Spleen (tissue), 7 donors: ENCODE results near the gene TPK1.
A peak's percentile ranks its signal among the peaks of the same experiment; 100 is the strongest.

Experiments used
- CTCF ChIP-seq, 11 experiments: fragments of 200-600 bp in 7 of 11; fragments of 450-650 bp in 4 of 11; sonication (generic) in 4 of 11; IDR thresholded peaks in 8 of 11; conservative IDR thresholded peaks in 3 of 11; 1 replicate in 7 of 11; 2 replicates in 4 of 11; pipeline versions ENCODE4 v1.4.0 to v1.8.0; 2016 to 2021; ENCODE audit warnings: antibody characterized with exemption in 11 of 11, inconsistent platforms in 4 of 11, mild to moderate bottlenecking in 1 of 11
- POLR2A ChIP-seq, 3 donors: fragments of 450-650 bp; IDR thresholded peaks; one replicate each; pipeline ENCODE4 v1.5.1; 2017; ENCODE audit warnings: antibody characterized with exemption in 3 of 3, mild to moderate bottlenecking in 1 of 3
- donor health status: DM: no; HTN: no; CAD: no; lungs with moderate emphysema.
- donor health status: DM: no; HTN: no; CAD: no.
- donor health status: DM: no; HTN: no; CAD: no.

GRCh38 chr7:144854839-144855424 is 19.1 kb upstream of the TPK1 start:
- no peak for TF ChIP-seq POLR2A (IDR thresholded peaks at IDR 0.05)
- TF ChIP-seq CTCF (IDR thresholded peaks at IDR 0.05 in 8 of 11, conservative IDR thresholded peaks at IDR 0.05 in 3 of 11), result peak in 8 of 11 experiments; percentile 10 to 44 (median 36)
